LNCaP clone FGC (cell line): ENCODE data around the gene CAPN3.

Experiments
- DNase-seq: peaks from one replicate; pipeline ENCODE4 v3.0.0-alpha.2; 2011; ENCODE audit warnings: low read depth
- H3K4me3 ChIP-seq: 2 replicates; pipeline ENCODE4 v1.5.1; 2011; ENCODE audit warnings: mild to moderate bottlenecking, low read depth, low read length, control low read depth
- TF ChIP-seq, protein P1 (sequence below): IDR thresholded peaks from 2 replicates; pipeline ENCODE4 v1.5.1; 2012; ENCODE audit warnings: mild to moderate bottlenecking; ENCODE audit not compliant: control insufficient read depth, insufficient read depth; ENCODE audit errors: extremely low read depth

CAPN3 gene

DNA sequence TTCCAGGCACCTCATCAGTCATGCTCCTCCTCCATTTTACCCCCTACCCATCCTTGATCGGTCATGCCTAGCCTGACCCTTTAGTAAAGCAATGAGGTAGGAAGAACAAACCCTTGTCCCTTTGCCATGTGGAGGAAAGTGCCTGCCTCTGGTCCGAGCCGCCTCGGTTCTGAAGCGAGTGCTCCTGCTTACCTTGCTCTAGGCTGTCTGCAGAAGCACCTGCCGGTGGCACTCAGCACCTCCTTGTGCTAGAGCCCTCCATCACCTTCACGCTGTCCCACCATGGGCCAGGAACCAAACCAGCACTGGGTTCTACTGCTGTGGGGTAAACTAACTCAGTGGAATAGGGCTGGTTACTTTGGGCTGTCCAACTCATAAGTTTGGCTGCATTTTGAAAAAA is 52.6 kb downstream of the CAPN3 start:
- H3K4me3 ChIP-seq = no peak overlapping the region
- TF ChIP-seq, protein P1, sequence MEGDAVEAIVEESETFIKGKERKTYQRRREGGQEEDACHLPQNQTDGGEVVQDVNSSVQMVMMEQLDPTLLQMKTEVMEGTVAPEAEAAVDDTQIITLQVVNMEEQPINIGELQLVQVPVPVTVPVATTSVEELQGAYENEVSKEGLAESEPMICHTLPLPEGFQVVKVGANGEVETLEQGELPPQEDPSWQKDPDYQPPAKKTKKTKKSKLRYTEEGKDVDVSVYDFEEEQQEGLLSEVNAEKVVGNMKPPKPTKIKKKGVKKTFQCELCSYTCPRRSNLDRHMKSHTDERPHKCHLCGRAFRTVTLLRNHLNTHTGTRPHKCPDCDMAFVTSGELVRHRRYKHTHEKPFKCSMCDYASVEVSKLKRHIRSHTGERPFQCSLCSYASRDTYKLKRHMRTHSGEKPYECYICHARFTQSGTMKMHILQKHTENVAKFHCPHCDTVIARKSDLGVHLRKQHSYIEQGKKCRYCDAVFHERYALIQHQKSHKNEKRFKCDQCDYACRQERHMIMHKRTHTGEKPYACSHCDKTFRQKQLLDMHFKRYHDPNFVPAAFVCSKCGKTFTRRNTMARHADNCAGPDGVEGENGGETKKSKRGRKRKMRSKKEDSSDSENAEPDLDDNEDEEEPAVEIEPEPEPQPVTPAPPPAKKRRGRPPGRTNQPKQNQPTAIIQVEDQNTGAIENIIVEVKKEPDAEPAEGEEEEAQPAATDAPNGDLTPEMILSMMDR = no peak
- no peak for DNase-seq

GRCh38 chr15:42413920-42414319 is 54.6 kb downstream of the CAPN3 start:
- no peak for DNase-seq
- TF ChIP-seq, protein P1 = no peak

GRCh38 chr15:42419369-42419768 is 60.1 kb downstream of the CAPN3 start:
- DNase-seq = no peak
- no peak overlapping the region for H3K4me3 ChIP-seq
- TF ChIP-seq, protein P1 = no peak

More at GRCh38 chr15:42413920-42414319, 54.6 kb downstream of the CAPN3 start:
- no peak overlapping the region for H3K4me3 ChIP-seq

- no peak for DNase-seq
- no peak overlapping the region for H3K4me3 ChIP-seq
- TF ChIP-seq, protein P1 = no peak
Observed at GRCh38 chr15:42421376-42421775, 62.1 kb downstream of the CAPN3 start.

GRCh38 chr15:42427429-42428223 is 68.3 kb downstream of the CAPN3 start:
- H3K4me3 ChIP-seq = no peak overlapping the region
- TF ChIP-seq, protein P1 = no peak
- no peak for DNase-seq

DNA sequence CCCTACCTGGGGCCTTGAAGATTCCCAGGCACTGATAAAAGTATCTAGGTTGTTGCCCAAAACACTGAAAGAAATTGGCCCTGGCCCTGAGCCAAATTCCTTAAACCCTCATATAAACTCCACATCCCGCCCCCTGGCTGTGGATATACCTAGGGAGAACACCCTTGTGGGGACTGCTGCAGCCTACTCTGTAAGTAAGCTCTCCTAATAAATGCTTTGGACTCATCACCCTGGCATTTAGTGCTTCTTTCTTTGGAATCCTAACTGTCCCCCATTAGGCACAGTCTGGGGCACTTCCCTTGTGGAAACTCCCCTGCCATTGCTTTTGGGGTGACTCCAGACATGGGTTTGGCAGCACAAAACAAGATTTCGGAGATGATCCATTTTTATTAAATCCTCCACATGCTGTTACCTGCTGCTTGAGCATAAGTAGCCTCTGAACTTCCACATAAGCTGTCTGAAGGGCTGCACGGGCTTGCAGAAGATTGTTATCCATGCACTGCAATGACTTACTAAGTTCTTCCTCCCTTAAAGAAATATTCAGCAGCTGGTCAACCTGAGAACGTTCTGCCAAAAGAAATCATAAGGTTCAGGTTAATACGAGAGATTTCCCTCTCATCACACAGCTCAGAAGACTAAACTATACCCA is 85.2 kb downstream of the CAPN3 start:
- TF ChIP-seq, protein P1 = no peak
- no peak for DNase-seq
- H3K4me3 ChIP-seq = no peak overlapping the region
